Mammary epithelial cell (primary cell): Measurements from ENCODE around the gene IPCEF1.

Experiments used
- EZH2 ChIP-seq: IDR thresholded peaks from 2 replicates; pipeline ENCODE4 v1.6.1; 2012; ENCODE audit warnings: low read length, inconsistent platforms, borderline replicate concordance
- TF ChIP-seq, protein P1 (sequence below), 2 donors: IDR thresholded peaks in 1 of 2; conservative IDR thresholded peaks in 1 of 2; 2 replicates each; pipeline ENCODE4 v1.5.1; 2011 to 2012; ENCODE audit warnings: inconsistent platforms in 2 of 2, low read length in 2 of 2, mild to moderate bottlenecking in 2 of 2, control low read depth in 1 of 2, low read depth in 1 of 2; ENCODE audit not compliant: insufficient read depth in 1 of 2; ENCODE audit errors: extremely low read depth in 1 of 2

DNA sequence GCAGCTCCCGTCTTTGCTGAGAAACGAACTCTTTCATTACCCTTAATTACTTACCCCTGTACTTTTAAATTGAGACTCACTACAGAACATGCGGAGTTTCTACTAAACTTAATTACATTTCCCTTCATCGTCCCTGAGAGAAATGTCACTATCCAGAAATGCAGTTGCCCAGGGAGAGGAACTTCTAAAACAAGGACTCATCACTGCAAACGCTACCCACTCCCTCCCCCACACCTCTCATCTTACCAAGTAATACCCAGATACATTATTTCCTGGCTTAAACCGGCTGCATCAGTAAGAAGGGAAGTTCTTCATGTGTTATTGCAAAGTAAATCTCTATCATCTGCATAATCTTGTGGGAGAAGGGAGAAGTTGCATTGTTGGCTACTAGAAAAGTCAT lies 138.3 kb downstream of the IPCEF1 start:
- TF ChIP-seq, protein P1, sequence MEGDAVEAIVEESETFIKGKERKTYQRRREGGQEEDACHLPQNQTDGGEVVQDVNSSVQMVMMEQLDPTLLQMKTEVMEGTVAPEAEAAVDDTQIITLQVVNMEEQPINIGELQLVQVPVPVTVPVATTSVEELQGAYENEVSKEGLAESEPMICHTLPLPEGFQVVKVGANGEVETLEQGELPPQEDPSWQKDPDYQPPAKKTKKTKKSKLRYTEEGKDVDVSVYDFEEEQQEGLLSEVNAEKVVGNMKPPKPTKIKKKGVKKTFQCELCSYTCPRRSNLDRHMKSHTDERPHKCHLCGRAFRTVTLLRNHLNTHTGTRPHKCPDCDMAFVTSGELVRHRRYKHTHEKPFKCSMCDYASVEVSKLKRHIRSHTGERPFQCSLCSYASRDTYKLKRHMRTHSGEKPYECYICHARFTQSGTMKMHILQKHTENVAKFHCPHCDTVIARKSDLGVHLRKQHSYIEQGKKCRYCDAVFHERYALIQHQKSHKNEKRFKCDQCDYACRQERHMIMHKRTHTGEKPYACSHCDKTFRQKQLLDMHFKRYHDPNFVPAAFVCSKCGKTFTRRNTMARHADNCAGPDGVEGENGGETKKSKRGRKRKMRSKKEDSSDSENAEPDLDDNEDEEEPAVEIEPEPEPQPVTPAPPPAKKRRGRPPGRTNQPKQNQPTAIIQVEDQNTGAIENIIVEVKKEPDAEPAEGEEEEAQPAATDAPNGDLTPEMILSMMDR (conservative IDR thresholded peaks at IDR 0.05 in 1 of 2, IDR thresholded peaks at IDR 0.05 in 1 of 2; ENCODE audit: extremely low read depth in 1 of 2, insufficient read depth in 1 of 2, low read depth in 1 of 2, low read length in 2 of 2) = no peak
- no peak for TF ChIP-seq EZH2
